Type B pancreatic cell (in vitro differentiated cells): ENCODE data around the gene LMNB1. TPM values are rescaled to one million over a fixed set of nuclear protein-coding genes. Genes with fewer than 3 reads are reported as not detected.

Experiments used
- DNase-seq: peaks from one replicate; pipeline ENCODE4 v3.0.0; 2021; ENCODE audit warnings: mixed read lengths; ENCODE audit not compliant: unreplicated experiment; ENCODE audit errors: extremely low spot score
- H3K27ac Mint-ChIP-seq: 2 replicates; pipeline ENCODE4 v1.8.0; 2021; ENCODE audit warnings: mild to moderate bottlenecking, mixed read lengths
- H3K27me3 Mint-ChIP-seq: 2 replicates; pipeline ENCODE4 v1.8.0; 2021; ENCODE audit warnings: mixed read lengths
- H3K36me3 Mint-ChIP-seq: 2 replicates; pipeline ENCODE4 v1.8.0; 2021; ENCODE audit warnings: mixed read lengths
- H3K4me1 Mint-ChIP-seq: one replicate; pipeline ENCODE4 v1.8.0; 2021; ENCODE audit warnings: mixed read lengths; ENCODE audit not compliant: unreplicated experiment
- H3K4me3 Mint-ChIP-seq: 2 replicates; pipeline ENCODE4 v1.8.0; 2021; ENCODE audit warnings: mild to moderate bottlenecking, mixed read lengths
- H3K9me3 Mint-ChIP-seq: 2 replicates; pipeline ENCODE4 v1.8.0; 2021; ENCODE audit warnings: mixed read lengths
- CTCF ChIP-seq: fragments of 200-600 bp; sonication (generic); conservative IDR thresholded peaks from 2 replicates; pipeline ENCODE4 v1.5.0; 2021; ENCODE audit warnings: antibody characterized with exemption, mild to moderate bottlenecking
- total RNA-seq: library from RNA; stranded (reverse); gene quantifications from 2 replicates; pipeline ENCODE4 v1.2.1, GENCODE V29; 2021; ENCODE audit warnings: low replicate concordance

The LMNB1 gene
- total RNA-seq, 1 donor from 2014 or later: 149 TPM

GRCh38 chr5:126805063-126805462, 28.1 kb downstream of the LMNB1 start:
- no peak overlapping the region for H3K4me3 Mint-ChIP-seq
- H3K27me3 Mint-ChIP-seq: no peaks in the 10 kb centered on the region
- no peaks in the 10 kb centered on the region for H3K4me1 Mint-ChIP-seq
- H3K36me3 Mint-ChIP-seq: peaks cover 22% of the 10 kb centered on the region
- no peak overlapping the region for H3K27ac Mint-ChIP-seq
- no peak for TF ChIP-seq CTCF
- no peak for DNase-seq
- H3K9me3 Mint-ChIP-seq: no peaks in the 10 kb centered on the region

- Mint-ChIP-seq H3K9me3 (no peaks in the 10 kb centered on the region), H3K36me3 (peaks cover 27% of the 10 kb centered on the region), H3K4me1 (no peaks in the 10 kb centered on the region), H3K27me3 (no peaks in the 10 kb centered on the region), H3K27ac (no peak overlapping the region), H3K4me3 (no peak overlapping the region)
- DNase-seq: no peak
- TF ChIP-seq CTCF: peak; percentile 75
These were observed 31.6 kb downstream of the LMNB1 start for GRCh38 chr5:126808521-126808988.

GRCh38 chr5:126809916-126810315, 33.0 kb downstream of the LMNB1 start:
- H3K27ac Mint-ChIP-seq: no peak overlapping the region
- peaks cover 28% of the 10 kb centered on the region for H3K36me3 Mint-ChIP-seq
- no peak for DNase-seq

GRCh38 chr5:126810596-126811380, 33.9 kb downstream of the LMNB1 start:
- Mint-ChIP-seq H3K4me1 (no peaks in the 10 kb centered on the region), H3K27me3 (no peaks in the 10 kb centered on the region), H3K27ac (no peak overlapping the region), H3K9me3 (no peaks in the 10 kb centered on the region), H3K36me3 (peaks cover 25% of the 10 kb centered on the region), H3K4me3 (no peak overlapping the region)
- TF ChIP-seq CTCF: no peak
- no peak for DNase-seq

More at GRCh38 chr5:126809916-126810315, 33.0 kb downstream of the LMNB1 start:
- no peak for TF ChIP-seq CTCF
- Mint-ChIP-seq H3K27me3 (no peaks in the 10 kb centered on the region), H3K9me3 (no peaks in the 10 kb centered on the region), H3K4me3 (no peak overlapping the region), H3K4me1 (no peaks in the 10 kb centered on the region)

- H3K4me3 Mint-ChIP-seq: no peak overlapping the region
- no peak for DNase-seq
- H3K27ac Mint-ChIP-seq: no peak overlapping the region
- H3K27me3 Mint-ChIP-seq: no peaks in the 10 kb centered on the region
- H3K4me1 Mint-ChIP-seq: no peaks in the 10 kb centered on the region
- TF ChIP-seq CTCF: no peak
- peaks cover 25% of the 10 kb centered on the region for H3K36me3 Mint-ChIP-seq
- H3K9me3 Mint-ChIP-seq: no peaks in the 10 kb centered on the region
These were observed 34.7 kb downstream of the LMNB1 start for GRCh38 chr5:126811515-126812198.
